Esophagus mucosa (tissue), 1 donor: ENCODE results near the gene TLCD1. TPM values are rescaled to one million over a fixed set of nuclear protein-coding genes. Genes with fewer than 3 reads are reported as not detected.

Experiments
- ATAC-seq: fragments of 200-7000 bp; cut with Tn5 transposase; one replicate; pipeline ENCODE4 v1.9.1; 2020
- total RNA-seq: library from RNA; stranded (reverse); gene quantifications from one replicate; pipeline ENCODE4 v1.2.4, GENCODE V29; 2023
- donor health status: DM: yes; HTN: yes; CAD: no.

The TLCD1 gene, protein sequence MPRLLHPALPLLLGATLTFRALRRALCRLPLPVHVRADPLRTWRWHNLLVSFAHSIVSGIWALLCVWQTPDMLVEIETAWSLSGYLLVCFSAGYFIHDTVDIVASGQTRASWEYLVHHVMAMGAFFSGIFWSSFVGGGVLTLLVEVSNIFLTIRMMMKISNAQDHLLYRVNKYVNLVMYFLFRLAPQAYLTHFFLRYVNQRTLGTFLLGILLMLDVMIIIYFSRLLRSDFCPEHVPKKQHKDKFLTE
- 14.7 TPM for total RNA-seq

DNA sequence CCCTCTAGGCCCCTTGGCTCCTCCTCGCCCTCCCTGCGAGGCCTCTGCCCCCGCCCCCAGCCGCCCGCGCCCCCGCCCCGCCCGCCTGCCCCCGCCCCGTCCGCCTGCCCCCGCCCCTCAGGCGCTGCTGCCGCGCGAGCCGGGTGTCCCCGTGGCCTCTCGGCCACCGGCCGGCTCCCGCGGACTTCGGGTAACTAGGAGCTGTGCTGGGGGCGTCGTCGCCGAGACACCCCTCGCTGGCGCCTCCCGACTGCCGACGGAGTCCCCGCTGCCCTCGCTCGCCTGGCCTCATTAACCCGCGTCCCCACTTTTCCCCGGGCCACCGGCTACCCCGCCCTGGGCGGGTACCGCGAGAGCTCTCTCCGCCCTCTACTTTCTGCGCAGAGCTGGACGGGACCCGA is at the start of gene TLCD1:
TSS of gene TLCD1 (minus strand) at position 8 of the 401 bp plus-strand sequence. CDS start 136 bp downstream, outside the sequence.
- peak; percentile 27 for ATAC-seq

DNA sequence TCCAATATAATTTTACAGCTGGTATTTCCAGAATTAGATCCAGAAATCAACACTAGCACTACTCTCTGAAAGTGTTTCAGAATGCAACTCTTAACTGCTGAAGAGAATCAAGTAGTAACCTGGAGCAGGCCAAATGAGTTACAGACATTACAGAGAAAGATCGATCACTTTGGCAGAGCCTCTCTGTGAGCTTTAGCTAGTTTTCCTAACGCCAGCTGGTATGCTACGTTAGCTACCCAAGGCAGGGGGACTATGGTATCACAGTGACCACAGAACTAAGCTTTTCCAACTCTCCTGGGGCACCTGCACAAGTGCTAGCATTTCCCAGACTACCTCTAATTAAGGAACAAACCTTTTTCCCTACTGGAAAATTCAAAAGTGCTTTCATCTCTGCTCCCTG is 48.2 kb upstream of the TLCD1 start:
- no peak for ATAC-seq

DNA sequence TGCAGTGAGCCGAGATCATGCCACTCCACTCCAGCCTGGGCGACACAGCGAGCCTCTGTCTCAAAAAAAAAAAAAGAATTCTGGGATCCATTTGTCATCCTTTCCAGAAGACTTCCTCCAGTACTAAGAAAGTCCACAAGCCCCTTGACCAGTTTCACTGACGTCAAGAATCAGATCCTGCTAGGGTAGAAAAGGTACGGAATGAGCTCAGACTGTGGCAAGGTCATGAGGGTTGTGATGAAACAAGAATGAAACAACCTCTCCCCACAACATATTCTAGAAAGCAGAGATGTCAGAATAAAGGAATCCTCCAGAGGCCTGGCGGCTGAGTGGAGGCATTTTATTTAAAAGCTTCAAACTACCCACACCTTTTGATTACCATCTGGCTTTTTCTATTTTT is 47.7 kb upstream of the TLCD1 start:
- ATAC-seq: no peak

- no peak for ATAC-seq
Measured at GRCh38 chr17:28765038-28765437, 39.0 kb upstream of the TLCD1 start.

DNA sequence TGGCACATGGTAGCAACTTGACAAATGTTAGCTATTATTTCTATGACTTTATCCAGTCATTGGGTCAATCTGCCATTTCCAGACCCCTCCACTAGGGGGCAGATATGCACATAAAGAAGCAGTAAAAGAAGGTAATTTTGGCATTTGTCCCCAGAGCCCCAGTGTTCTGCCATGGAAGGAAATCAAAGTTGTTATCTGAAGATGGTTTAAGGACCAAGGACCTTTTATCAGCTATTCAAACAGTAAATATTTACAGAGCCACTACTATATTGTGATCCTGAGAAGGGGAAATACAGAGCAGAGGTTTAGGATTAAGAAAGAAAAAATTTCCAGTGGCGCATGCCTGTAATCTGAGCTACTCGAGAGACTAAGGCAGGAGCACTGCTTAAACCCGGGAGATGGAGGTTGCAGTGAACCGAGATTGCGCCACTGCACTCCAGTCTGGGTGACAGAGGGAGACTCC is 37.8 kb upstream of the TLCD1 start:
- ATAC-seq: peak; percentile 45

DNA sequence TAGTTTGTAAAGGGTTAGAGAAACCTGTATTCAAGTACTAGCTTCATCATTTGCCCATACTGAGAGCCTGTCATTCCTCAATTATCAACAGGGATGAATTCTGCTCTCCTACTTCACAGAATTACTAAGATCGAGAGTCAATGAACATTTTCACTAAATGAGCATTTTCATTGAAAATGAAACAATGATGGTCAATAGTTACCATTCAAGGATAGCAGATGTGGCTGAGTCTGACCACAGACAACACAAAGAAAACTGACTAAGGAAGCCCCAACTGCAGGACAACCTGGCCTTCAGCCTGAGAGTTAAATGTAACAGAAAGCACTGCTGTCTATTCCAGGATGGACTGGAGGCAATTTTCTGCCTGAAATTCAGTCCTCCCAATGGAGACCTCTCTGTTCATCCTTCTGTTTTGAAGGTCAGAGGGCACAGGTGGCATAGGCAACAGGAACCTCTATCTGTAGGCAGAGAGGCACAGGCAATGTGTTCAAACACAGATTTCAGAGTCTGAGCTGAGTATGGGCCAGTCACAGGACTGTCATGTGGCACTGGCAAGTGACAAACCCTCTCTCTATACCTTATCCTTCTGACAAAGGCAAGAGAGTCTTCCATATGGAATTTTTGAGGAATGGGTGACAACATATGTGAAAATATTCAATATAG is 37.2 kb upstream of the TLCD1 start:
- peak; percentile 7 for ATAC-seq

- ATAC-seq: peak; percentile 51
Measured at GRCh38 chr17:28760601-28761562, 34.8 kb upstream of the TLCD1 start.

GRCh38 chr17:28759256-28759865 is 33.3 kb upstream of the TLCD1 start:
- ATAC-seq: peak; percentile 10

DNA sequence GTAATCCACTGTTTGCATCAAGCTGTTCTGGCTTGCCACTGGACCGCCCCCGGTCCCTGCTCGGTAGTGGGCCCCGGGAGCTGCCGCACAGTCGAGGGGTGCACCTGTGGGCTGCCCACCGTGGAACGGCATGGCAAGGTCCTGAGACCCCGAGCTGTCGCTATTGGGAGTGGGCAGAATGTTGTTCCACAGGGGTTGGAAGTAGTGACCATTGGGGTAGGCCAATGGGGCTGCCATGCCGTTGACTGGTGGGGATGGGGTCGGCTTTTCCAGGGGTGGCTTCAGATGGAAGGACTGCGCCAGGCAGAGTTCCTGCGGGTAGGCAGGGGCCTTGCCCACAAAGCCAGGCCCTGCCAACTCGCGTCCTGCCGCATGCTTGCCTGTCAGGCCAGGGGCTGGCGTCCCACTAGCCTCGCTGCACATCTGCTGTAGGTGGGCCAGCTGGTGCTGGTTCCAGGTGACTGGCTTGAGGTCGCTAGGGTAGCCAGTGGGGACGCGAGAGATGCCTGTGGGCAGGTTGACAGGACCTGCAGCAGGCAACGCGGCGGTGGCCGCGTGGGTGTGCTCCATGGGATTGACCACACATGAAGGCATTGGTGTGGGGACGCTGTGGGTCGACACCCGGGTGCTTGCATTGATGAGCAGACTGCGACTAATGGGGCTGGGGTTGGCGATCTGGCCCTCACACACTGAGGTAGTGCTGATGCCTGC is 32.5 kb upstream of the TLCD1 start:
- ATAC-seq: no peak

- peak; percentile 59 for ATAC-seq
Measured at GRCh38 chr17:28756049-28756804, 30.2 kb upstream of the TLCD1 start.

- no peak for ATAC-seq
Measured at GRCh38 chr17:28755486-28755885, 29.5 kb upstream of the TLCD1 start.

GRCh38 chr17:28751600-28752366 is 25.8 kb upstream of the TLCD1 start:
- no peak for ATAC-seq

DNA sequence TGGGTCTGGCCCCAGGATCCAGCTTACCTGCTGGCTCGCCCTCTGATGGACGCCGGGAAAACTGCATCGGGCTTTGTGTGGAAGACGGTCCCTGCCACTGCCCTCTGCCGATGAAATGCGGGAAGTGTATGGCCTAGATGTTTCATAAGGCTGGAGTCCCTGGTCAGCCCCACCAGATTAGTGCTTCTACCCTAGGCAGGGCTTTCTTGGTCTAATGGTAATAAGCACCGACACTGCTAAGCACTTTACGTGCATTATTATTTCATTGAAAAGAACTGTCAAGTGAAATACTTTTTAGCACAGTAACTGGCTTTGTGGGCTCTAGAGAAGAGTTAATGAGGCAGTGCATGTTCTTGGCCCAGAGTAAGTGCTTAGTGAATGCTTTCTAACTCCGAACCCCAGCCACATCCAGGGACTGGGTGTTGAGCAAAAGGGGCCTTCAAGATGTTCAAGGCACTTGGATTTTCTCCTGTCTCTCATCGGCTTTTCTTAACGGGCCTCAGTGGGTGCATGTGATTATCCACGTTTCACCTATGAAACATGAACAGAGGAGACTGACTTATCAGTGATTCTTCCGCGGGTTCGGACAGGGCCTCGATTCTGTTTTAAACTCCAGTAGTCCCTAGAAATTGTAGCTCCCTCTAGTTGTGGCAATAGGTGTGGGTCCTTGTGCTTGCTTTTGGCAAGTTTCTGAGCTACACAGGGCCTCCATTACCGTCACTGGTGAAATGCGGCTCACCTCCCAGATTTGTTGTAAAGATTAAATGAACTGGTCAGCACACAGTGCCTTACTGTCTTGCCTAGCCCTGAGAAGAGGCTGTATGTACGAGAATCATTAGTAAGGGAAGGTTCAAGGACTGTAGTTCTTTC is 24.4 kb upstream of the TLCD1 start:
- ATAC-seq: peak; percentile 58

GRCh38 chr17:28749516-28750177 is 23.6 kb upstream of the TLCD1 start:
- no peak for ATAC-seq

DNA sequence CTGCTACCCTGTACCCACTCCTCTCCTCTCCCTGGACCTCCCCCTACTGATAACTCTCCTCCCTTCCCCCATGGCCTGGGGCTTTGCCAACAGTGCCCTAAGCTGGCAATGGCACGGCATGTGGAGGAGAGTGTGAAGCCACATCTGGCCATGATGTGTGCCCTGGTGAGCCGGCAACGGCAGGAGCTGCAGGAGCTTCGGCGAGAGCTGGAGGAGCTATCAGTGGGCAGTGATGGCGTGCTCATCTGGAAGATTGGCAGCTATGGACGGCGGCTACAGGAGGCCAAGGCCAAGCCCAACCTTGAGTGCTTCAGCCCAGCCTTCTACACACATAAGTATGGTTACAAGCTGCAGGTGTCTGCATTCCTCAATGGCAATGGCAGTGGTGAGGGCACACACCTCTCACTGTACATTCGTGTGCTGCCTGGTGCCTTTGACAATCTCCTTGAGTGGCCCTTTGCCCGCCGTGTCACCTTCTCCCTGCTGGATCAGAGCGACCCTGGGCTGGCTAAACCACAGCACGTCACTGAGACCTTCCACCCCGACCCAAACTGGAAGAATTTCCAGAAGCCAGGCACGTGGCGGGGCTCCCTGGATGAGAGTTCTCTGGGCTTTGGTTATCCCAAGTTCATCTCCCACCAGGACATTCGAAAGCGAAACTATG is 23.0 kb upstream of the TLCD1 start:
- no peak for ATAC-seq

- ATAC-seq: no peak
Measured at GRCh38 chr17:28747801-28748750, 22.0 kb upstream of the TLCD1 start.
